SK-MEL-5 (cell line): ENCODE measurements around the gene LMNTD2. TPM values are rescaled to one million over a fixed set of nuclear protein-coding genes. Genes with fewer than 3 reads are reported as not detected.
A peak's percentile ranks its signal among the peaks of the same experiment; 100 is the strongest.

ENCODE experiments used
- DNase-seq: peaks from one replicate; pipeline ENCODE4 v3.0.0-alpha.2; 2016; ENCODE audit warnings: low read depth, low spot score
- in situ Hi-C: cut with HindIII; loops from 2 replicates; pipeline ENCODE4 v1.10.0; 2016; ENCODE audit warnings: low sequenced_read_pairs, high pct_unique_total_duplicates, low pct_unique_long_range_greater_than_20kb
- polyA plus RNA-seq, 2 experiments: library from polyadenylated mRNA; depleted of rRNA; stranded (reverse); fragments of >200 nt; gene quantifications; 2 replicates each; pipeline ENCODE4 v1.2.3, GENCODE V29; 2015
- total RNA-seq: library from RNA; depleted of rRNA; stranded (reverse); fragments of >200 nt; shearing (Covaris generic); gene quantifications from 2 replicates; pipeline ENCODE4 v1.2.3, GENCODE V29; 2014; rRNA removed

The LMNTD2 gene, protein sequence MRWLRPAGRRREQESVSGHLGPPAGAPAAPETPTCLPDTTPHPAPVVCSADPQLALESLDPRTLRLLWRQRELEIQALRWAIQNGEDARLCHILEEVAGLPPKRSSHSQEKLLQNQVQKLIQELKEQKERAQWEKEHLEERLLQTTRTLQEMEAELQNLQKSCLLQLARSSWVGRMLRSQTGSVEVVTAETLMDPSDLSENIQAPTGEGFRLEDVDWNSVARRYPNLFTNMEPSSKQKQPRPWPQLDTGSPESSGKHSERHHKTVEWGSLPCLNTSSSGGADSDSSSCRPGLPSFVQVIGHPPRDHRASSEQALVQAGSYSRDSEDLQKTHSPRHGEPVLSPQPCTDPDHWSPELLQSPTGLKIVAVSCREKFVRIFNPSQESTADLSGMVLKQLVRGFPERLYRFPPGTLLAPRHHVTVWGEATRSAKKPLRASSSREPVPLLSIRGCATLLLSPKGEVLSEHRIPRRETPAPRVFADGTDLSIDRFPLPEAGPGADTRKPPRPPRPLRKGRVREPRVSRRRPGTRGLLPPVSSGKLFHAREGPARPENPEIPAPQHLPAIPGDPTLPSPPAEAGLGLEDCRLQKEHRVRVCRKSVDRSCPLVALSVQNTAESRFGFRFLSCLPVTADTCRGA
- total RNA-seq = 1.8 and 2.1 TPM in 2 replicates
- 2.2 and 2.8 TPM in 2 replicates for polyA plus RNA-seq (2015; cell fraction: cytosol; rRNA removed)
- polyA plus RNA-seq (2015; cell fraction: nucleus; rRNA removed) = 21.0 and 34.7 TPM in 2 replicates

GRCh38 chr11:560305-561147 is at the start of gene LMNTD2, which contains the start of gene RASSF7:
Gene LMNTD2, minus strand, starts transcription at chr11:560738. Its CDS starts 22 bp downstream, at chr11:560716.
Gene RASSF7, plus strand, starts transcription at chr11:560970. Its CDS starts 799 bp downstream, at chr11:561769.
- peak; percentile 85 for DNase-seq
- in situ Hi-C loops = no loop called here

GRCh38 chr11:609341-609811 is 48.8 kb upstream of the LMNTD2 start:
- no peak for DNase-seq
- in situ Hi-C loops = no loop called here

DNA sequence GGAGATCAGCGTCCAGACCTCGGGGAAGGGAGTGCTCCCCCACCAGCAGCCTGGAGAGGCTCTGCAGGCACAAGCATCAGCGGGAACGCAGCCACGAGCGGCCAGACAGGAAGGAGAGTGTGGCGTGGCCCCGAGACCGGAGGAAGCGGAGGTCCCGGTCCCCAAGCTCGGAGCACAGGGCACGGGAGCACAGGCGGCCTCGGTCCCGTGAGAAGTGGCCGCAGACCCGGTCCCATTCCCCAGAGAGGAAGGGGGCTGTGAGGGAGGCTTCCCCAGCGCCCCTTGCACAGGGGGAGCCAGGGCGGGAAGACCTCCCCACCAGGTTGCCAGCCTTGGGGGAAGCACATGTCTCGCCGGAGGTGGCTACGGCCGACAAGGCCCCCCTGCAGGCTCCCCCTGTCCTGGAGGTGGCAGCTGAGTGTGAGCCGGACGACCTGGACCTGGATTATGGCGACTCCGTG is 48.3 kb upstream of the LMNTD2 start:
- in situ Hi-C loops = no loop called here
- no peak for DNase-seq

DNA sequence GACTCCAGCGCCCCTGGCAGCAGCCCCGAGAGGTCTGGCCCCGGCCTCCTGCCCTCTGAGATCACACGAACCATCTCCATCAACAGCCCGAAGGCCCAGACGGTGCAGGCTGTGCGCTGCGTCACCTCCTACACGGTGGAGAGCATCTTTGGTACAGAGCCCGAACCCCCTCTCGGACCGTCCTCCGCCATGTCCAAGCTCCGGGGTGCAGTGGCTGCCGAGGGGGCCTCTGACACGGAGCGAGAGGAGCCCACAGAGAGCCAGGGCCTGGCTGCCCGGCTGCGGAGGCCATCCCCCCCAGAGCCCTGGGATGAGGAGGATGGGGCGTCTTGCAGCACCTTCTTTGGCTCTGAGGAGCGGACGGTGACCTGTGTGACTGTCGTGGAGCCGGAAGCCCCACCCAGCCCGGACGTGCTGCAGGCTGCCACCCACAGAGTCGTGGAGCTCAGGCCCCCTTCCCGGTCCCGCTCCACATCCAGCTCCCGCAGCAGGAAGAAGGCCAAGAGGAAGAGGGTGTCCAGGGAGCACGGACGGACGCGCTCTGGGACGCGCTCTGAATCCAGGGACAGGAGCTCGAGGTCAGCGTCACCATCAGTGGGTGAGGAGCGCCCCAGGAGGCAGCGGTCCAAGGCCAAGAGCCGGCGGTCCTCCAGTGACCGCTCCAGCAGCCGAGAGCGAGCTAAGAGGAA is 47.6 kb upstream of the LMNTD2 start:
- in situ Hi-C loops = no loop called here
- no peak for DNase-seq

DNA sequence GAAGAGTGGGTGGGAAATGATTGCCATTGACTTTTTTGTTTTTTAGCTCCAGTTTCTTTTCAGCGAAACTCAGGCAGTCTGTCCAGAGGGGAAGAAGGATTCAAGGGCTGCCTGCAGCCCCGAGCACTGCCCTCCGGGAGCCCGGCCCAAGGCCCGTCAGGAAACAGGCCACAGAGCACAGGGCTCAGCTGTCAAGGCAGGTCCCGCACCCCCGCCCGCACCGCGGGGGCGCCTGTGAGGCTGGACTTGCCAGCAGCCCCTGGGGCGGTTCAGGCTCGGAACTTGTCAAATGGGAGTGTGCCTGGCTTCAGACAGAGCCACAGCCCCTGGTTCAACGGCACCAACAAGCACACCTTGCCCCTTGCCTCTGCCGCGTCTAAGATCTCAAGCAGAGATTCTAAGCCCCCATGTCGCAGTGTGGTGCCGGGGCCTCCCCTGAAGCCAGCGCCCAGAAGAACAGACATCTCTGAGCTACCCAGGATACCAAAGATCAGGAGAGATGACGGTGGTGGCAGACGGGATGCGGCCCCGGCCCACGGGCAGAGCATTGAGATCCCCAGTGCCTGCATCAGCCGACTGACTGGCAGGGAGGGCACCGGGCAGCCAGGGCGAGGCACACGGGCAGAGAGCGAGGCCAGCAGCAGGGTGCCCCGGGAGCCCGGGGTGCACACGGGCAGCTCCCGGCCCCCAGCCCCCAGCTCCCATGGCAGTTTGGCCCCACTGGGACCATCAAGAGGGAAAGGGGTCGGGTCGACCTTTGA is 46.7 kb upstream of the LMNTD2 start:
- in situ Hi-C loops = no loop called here
- DNase-seq = no peak

- in situ Hi-C loops = no loop called here
- no peak for DNase-seq
These were observed 45.7 kb upstream of the LMNTD2 start for GRCh38 chr11:606245-606644.

- no peak for DNase-seq
- in situ Hi-C loops = no loop called here
These were observed 45.0 kb upstream of the LMNTD2 start for GRCh38 chr11:605286-606129.

- no peak for DNase-seq
- in situ Hi-C loops = no loop called here
These were observed 42.6 kb upstream of the LMNTD2 start for GRCh38 chr11:603154-603553.

GRCh38 chr11:601573-602245 is 41.2 kb upstream of the LMNTD2 start:
- in situ Hi-C loops = no loop called here
- no peak for DNase-seq

- in situ Hi-C loops = no loop called here
- DNase-seq = no peak
These were observed 37.6 kb upstream of the LMNTD2 start for GRCh38 chr11:598005-598680.

- in situ Hi-C loops = no loop called here
- DNase-seq = no peak
These were observed 36.7 kb upstream of the LMNTD2 start for GRCh38 chr11:597166-597725.

- DNase-seq = no peak
- in situ Hi-C loops = no loop called here
These were observed 35.8 kb upstream of the LMNTD2 start for GRCh38 chr11:596374-596773.

DNA sequence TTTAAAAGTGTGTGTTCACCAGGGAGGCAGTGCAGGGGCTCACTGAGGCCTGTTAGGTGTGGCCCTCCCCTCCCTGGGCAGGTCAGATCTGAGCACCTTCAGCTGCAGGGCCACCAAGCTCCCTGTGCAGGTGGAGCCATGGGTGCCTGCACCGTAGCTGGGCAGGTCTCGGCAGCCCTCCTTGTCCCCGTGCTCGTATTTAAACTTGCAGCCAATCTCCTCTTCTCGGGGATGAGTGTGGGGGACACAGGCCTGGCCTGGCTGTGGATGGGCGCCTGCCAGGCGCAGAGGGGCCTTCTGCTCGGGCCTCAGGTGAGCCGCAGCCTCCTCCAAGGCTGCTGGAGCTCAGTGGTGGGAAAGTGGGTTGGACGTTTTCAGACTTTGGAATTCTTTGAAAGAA is 34.9 kb upstream of the LMNTD2 start:
- DNase-seq = no peak
- in situ Hi-C loops = no loop called here

GRCh38 chr11:593347-593746 is 32.8 kb upstream of the LMNTD2 start:
- DNase-seq = no peak
- in situ Hi-C loops = no loop called here

DNA sequence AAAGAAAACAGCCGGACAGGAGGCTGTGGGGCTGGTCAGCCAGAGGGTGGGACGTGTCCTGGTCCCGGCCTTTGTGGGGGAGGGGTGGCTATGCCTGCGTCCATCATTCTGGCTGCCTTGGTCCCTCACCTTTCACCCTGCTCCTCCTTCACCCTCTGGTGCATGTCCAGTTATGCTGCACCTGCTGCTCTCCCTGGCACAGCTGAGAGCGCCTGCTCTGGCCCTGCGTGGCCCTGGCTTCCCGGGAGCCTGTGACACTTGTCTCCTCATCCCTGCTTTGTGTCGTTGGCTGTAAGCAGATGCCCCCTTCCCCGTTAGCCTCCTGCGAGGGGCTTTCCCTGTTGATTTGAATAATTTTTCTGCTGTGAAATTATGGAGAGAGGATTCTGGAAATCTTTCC is 32.4 kb upstream of the LMNTD2 start:
- DNase-seq = no peak
- in situ Hi-C loops = no loop called here
